HG03521 (cell line): ENCODE results near the gene GAL.

ENCODE experiments used
- ATAC-seq: cut with Tn5 transposase; IDR thresholded peaks from one replicate; pipeline ENCODE4 v1.9.1; 2021; ENCODE audit warnings: mild to moderate bottlenecking, moderate library complexity; ENCODE audit not compliant: unreplicated experiment

Gene GAL

GRCh38 chr11:68707527-68707926 lies 23.2 kb downstream of the GAL start:
- ATAC-seq = no peak

GRCh38 chr11:68709062-68709461 lies 24.7 kb downstream of the GAL start:
- no peak for ATAC-seq

GRCh38 chr11:68710409-68710808 lies 26.1 kb downstream of the GAL start:
- no peak for ATAC-seq

- no peak for ATAC-seq
Measured at GRCh38 chr11:68711114-68711513, 26.8 kb downstream of the GAL start.

GRCh38 chr11:68714060-68714856 lies 29.9 kb downstream of the GAL start:
- no peak for ATAC-seq

GRCh38 chr11:68715456-68716122 lies 31.2 kb downstream of the GAL start:
- no peak for ATAC-seq

GRCh38 chr11:68721075-68721474 lies 36.7 kb downstream of the GAL start:
- ATAC-seq = no peak

GRCh38 chr11:68722143-68722542 lies 37.8 kb downstream of the GAL start:
- ATAC-seq = no peak

GRCh38 chr11:68724293-68724692 lies 39.9 kb downstream of the GAL start:
- no peak for ATAC-seq

GRCh38 chr11:68727783-68728182 lies 43.4 kb downstream of the GAL start:
- no peak for ATAC-seq

- ATAC-seq = no peak
Measured at GRCh38 chr11:68734111-68734510, 49.8 kb downstream of the GAL start.

- ATAC-seq = no peak
Measured at GRCh38 chr11:68735125-68735524, 50.8 kb downstream of the GAL start.

- ATAC-seq = no peak
Measured at GRCh38 chr11:68735646-68736045, 51.3 kb downstream of the GAL start.
